Endothelial cell of umbilical vein (primary cell): ENCODE measurements around the gene KAT6B. TPM values are rescaled to one million over a fixed set of nuclear protein-coding genes. Genes with fewer than 3 reads are reported as not detected.

Experiments
- BruUV-seq: library from RNA; stranded (reverse); fragments of 400-500 nt; replicated peaks from 2 replicates; lab custom pipeline; 2021; lab: Mats Ljungman, UMichigan
- CTCF ChIA-PET: fragments of 300-600, 350-600 bp; sonication (Branson Sonifier 250); formaldehyde crosslinking; loops from one replicate; lab custom pipeline; 2021; ENCODE audit warnings: antibody characterized with exemption, inconsistent platforms; lab: Charles Lee
- POLR2A ChIA-PET: fragments of 300-600, 350-600 bp; sonication (Branson Sonifier 250); formaldehyde crosslinking; loops from one replicate; lab custom pipeline; 2021; ENCODE audit warnings: antibody characterized with exemption, inconsistent platforms; lab: Charles Lee
- DNase-seq: peaks from one replicate; pipeline ENCODE4 v3.0.0-alpha.2; 2011; ENCODE audit warnings: low read depth, low spot score
- FAIRE-seq: peaks from 2 replicates; lab custom pipeline; 2011; peaks lifted over from hg19 to GRCh38; lab: Jason Lieb, UNC
- H2AFZ ChIP-seq: 2 replicates; pipeline ENCODE4 v1.6.0; 2012; ENCODE audit warnings: low read depth, low read length, control low read depth, inconsistent platforms
- H3K27ac ChIP-seq: 2 replicates; pipeline ENCODE4 v1.5.1; 2011; ENCODE audit warnings: low read depth, mild to moderate bottlenecking, control low read depth, low read length, moderate library complexity; ENCODE audit not compliant: insufficient read depth
- H3K27me3 ChIP-seq, 2 experiments: 2 replicates each; pipeline versions ENCODE4 v1.6.0 to v1.6.1; 2011; ENCODE audit warnings: low read length in 2 of 2, mixed read lengths in 1 of 2; ENCODE audit not compliant: control insufficient read depth in 2 of 2, insufficient read depth in 2 of 2
- H3K36me3 ChIP-seq, 2 experiments: 2 replicates in 1 of 2; 3 replicates in 1 of 2; pipeline ENCODE4 v1.5.1; 2011; ENCODE audit warnings: low read length in 2 of 2, mild to moderate bottlenecking in 1 of 2, moderate library complexity in 1 of 2; ENCODE audit not compliant: control insufficient read depth in 2 of 2, insufficient read depth in 2 of 2; ENCODE audit errors: extremely low read depth in 1 of 2
- H3K4me1 ChIP-seq: 3 replicates; pipeline ENCODE4 v1.5.1; 2011; ENCODE audit warnings: mild to moderate bottlenecking, low read length; ENCODE audit not compliant: control insufficient read depth, insufficient read depth; ENCODE audit errors: extremely low read depth
- H3K4me2 ChIP-seq: 2 replicates; pipeline ENCODE4 v1.6.1; 2011; ENCODE audit warnings: low read length, control low read depth, mixed read lengths; ENCODE audit not compliant: insufficient read depth
- H3K4me3 ChIP-seq, 3 experiments: fragments of 200-600 bp in 1 of 3; sonication (generic), shearing (Covaris generic) in 1 of 3; replicated peaks in 1 of 3; 2 replicates each; pipeline ENCODE4 v1.5.1; 2011 to 2016; ENCODE audit warnings: control low read depth in 3 of 3, low read length in 3 of 3, mild to moderate bottlenecking in 2 of 3, inconsistent platforms in 1 of 3, low read depth in 1 of 3, moderate library complexity in 1 of 3; ENCODE audit not compliant: insufficient read depth in 1 of 3
- H3K79me2 ChIP-seq: 2 replicates; pipeline ENCODE4 v1.6.0; 2012; ENCODE audit warnings: low read length, inconsistent platforms; ENCODE audit not compliant: control insufficient read depth, insufficient read depth
- H3K9ac ChIP-seq: replicated peaks from 2 replicates; pipeline ENCODE3; 2011; ENCODE audit warnings: low read length, control low read depth; ENCODE audit not compliant: insufficient read depth; ENCODE audit errors: extremely low read depth
- H3K9me1 ChIP-seq: replicated peaks from 3 replicates; pipeline ENCODE4 v1.6.0; 2011; ENCODE audit warnings: mild to moderate bottlenecking, low read length; ENCODE audit not compliant: control insufficient read depth, insufficient read depth; ENCODE audit errors: extremely low read depth
- H3K9me3 ChIP-seq: replicated peaks from 2 replicates; pipeline ENCODE4 v1.5.1; 2012; ENCODE audit warnings: low read length, inconsistent platforms; ENCODE audit not compliant: control insufficient read depth, insufficient read depth
- H4K20me1 ChIP-seq: replicated peaks from 2 replicates; pipeline ENCODE3; 2011; ENCODE audit warnings: mild to moderate bottlenecking, low read length; ENCODE audit not compliant: control insufficient read depth, insufficient read depth; ENCODE audit errors: extremely low read depth
- CTCF ChIP-seq, 2 donors: IDR thresholded peaks; 1 replicate in 1 of 2; 2 replicates in 1 of 2; pipeline ENCODE4 v1.5.1; 2011; ENCODE audit warnings: low read length in 2 of 2, mild to moderate bottlenecking in 2 of 2, moderate library complexity in 2 of 2, control low read depth in 1 of 2, inconsistent platforms in 1 of 2, low read depth in 1 of 2; ENCODE audit not compliant: insufficient read depth in 1 of 2; ENCODE audit errors: extremely low read depth in 1 of 2
- EZH2 ChIP-seq: IDR thresholded peaks from 2 replicates; pipeline ENCODE4 v1.6.1; 2012; ENCODE audit warnings: borderline replicate concordance, low read depth, mild to moderate bottlenecking, moderate library complexity, low read length, inconsistent platforms; ENCODE audit not compliant: severe bottlenecking
- FOS ChIP-seq: IDR thresholded peaks from 2 replicates; pipeline ENCODE4 v1.6.1; 2011; ENCODE audit warnings: mild to moderate bottlenecking, low read length, moderate library complexity, borderline replicate concordance; ENCODE audit not compliant: insufficient read depth
- GATA2 ChIP-seq: IDR thresholded peaks from 2 replicates; pipeline ENCODE4 v1.7.0; 2011; ENCODE audit warnings: low read depth, mild to moderate bottlenecking, moderate library complexity, mixed read lengths, low read length; ENCODE audit not compliant: insufficient read length, insufficient read depth
- JUN ChIP-seq: IDR thresholded peaks from 2 replicates; pipeline ENCODE4 v1.6.1; 2011; ENCODE audit warnings: borderline replicate concordance, low read depth; ENCODE audit not compliant: insufficient read length, insufficient read depth
- MAX ChIP-seq: IDR thresholded peaks from 2 replicates; pipeline ENCODE4 v1.6.1; 2011; ENCODE audit not compliant: insufficient read depth, insufficient read length
- MYC ChIP-seq: IDR thresholded peaks from one replicate; pipeline ENCODE4 v1.6.1; 2011; ENCODE audit warnings: mild to moderate bottlenecking, low read depth, low read length
- POLR2A ChIP-seq: IDR thresholded peaks from 2 replicates; pipeline ENCODE4 v1.6.1; 2012; ENCODE audit warnings: low read depth, mild to moderate bottlenecking, control low read depth, low read length
- POLR2AphosphoS5 ChIP-seq: IDR thresholded peaks from 2 replicates; pipeline ENCODE4 v1.6.1; 2012; ENCODE audit warnings: low read depth, mild to moderate bottlenecking, control low read depth, low read length, moderate library complexity; ENCODE audit not compliant: insufficient read depth
- dilution Hi-C: fragments of 300-500 bp; cut with MboI; formaldehyde crosslinking; loops from one replicate; pipeline ENCODE4 v1.15.0; 2019; ENCODE audit warnings: low sequenced_read_pairs; ENCODE audit not compliant: extremely low pct_ligation_motif_present
- intact Hi-C: fragments of 100-400 bp; cut with micrococcal nuclease; formaldehyde crosslinking; loops from one replicate; pipeline ENCODE4 v1.10.0; 2022
- polyA plus RNA-seq, 4 experiments: library from polyadenylated mRNA; depleted of rRNA in 3 of 4; stranded (reverse) in 3 of 4; unstranded in 1 of 4; fragments of >200 nt; gene quantifications; 2 replicates each; pipeline versions ENCODE4 v1.2.1 to v1.2.3, GENCODE V29; 2011 to 2012; ENCODE audit warnings: missing spikeins in 1 of 4
- total RNA-seq: library from RNA; stranded (reverse); gene quantifications from 2 replicates; pipeline ENCODE4 v1.2.3, GENCODE V29; 2021

KAT6B gene
- total and polyA plus RNA-seq, 2 donors (not counting 3 experiments of a cell fraction or from before 2014, with no cell fraction given): 4.5 to 17.0 TPM

- no peak overlapping the region for H2AFZ ChIP-seq
- dilution Hi-C loops (no loop called here), intact Hi-C loops (no loop called here)
- no peak overlapping the region for H3K9ac ChIP-seq
- no peaks in the 10 kb centered on the region for H3K9me1 ChIP-seq
- no peak overlapping the region for H3K4me3 ChIP-seq
- H4K20me1 ChIP-seq: no peaks in the 10 kb centered on the region
- H3K4me1 ChIP-seq: no peaks in the 10 kb centered on the region
- no peaks in the 10 kb centered on the region for H3K9me3 ChIP-seq
- no peak for FAIRE-seq
- no TSS peak for BruUV-seq
- no peak for TF ChIP-seq GATA2
- no peak for TF ChIP-seq JUN
- TF ChIP-seq POLR2AphosphoS5: no peak
- no peak overlapping the region for H3K4me2 ChIP-seq
- POLR2A ChIA-PET: no interaction called here
- no peaks in the 10 kb centered on the region for H3K27me3 ChIP-seq
- CTCF ChIA-PET: interaction anchor here (1.2 kb wide), 1 partner anchor 13 kb away, joined by 3 read pairs; no protein-coding TSS in a partner anchor
- no peak for DNase-seq
- no peaks in the 10 kb centered on the region for H3K79me2 ChIP-seq
- H3K36me3 ChIP-seq: no peaks in the 10 kb centered on the region
- no peak overlapping the region for H3K27ac ChIP-seq
Measured at GRCh38 chr10:75076348-75076747, 249.9 kb downstream of the KAT6B start.

- Histone ChIP-seq H4K20me1 (no peaks in the 10 kb centered on the region), H3K79me2 (no peaks in the 10 kb centered on the region), H3K9me3 (no peaks in the 10 kb centered on the region), H3K4me2 (no peak overlapping the region), H3K4me3 (no peak overlapping the region), H3K36me3 (no peaks in the 10 kb centered on the region), H3K4me1 (no peaks in the 10 kb centered on the region), H3K9ac (no peak overlapping the region), H3K27me3 (peaks cover 2 to 3% of the 10 kb centered on the region in 2 experiments), H3K9me1 (no peaks in the 10 kb centered on the region), H3K27ac (no peak overlapping the region), H2AFZ (no peak overlapping the region)
- ChIA-PET CTCF (interaction anchor here (1.1 to 1.2 kb wide), 2 partner anchors 28 to 836 kb away, joined by 3 read pairs; no protein-coding TSS in a partner anchor), POLR2A (no interaction called here)
- dilution Hi-C loops (no loop called here), intact Hi-C loops (no loop called here)
- DNase-seq (no peak), FAIRE-seq (no peak)
- no peak for TF ChIP-seq POLR2AphosphoS5
- TF ChIP-seq MAX: no peak
- TF ChIP-seq EZH2: no peak
- no peak for TF ChIP-seq JUN
- no peak for TF ChIP-seq GATA2
- no peak for TF ChIP-seq POLR2A
- TF ChIP-seq FOS: no peak
- TF ChIP-seq CTCF (IDR thresholded peaks at IDR 0.05; ENCODE audit: extremely low read depth in 1 of 2, insufficient read depth in 1 of 2, low read depth in 1 of 2, low read length in 2 of 2): no peak
- no peak for TF ChIP-seq MYC
- BruUV-seq: no TSS peak
Measured at GRCh38 chr10:75079436-75080083, 253.2 kb downstream of the KAT6B start.
